ENCODE results near the gene TBX5. TPM values are rescaled to one million over a fixed set of nuclear protein-coding genes. Genes with fewer than 3 reads are reported as not detected.

TBX5 gene
- 10 to 100 TPM; 16.8 to 18.1 TPM for total RNA-seq
- polyA plus RNA-seq (ENCODE audit: insufficient read length in 6 of 6), result 10 to 100 TPM; 50.8 to 63.0 (median 57.2) TPM
- long read RNA-seq, donor 1, partial matches to known transcripts, result 6 of 13 reads
- long read RNA-seq, donor 1, other reads (novel, unspliced or antisense), result 0 of 13 reads
- long read RNA-seq, donor 2, transcript TBX5-203 (9 exons, 2,203 nt), result minor isoform, 5 of 43 reads
- long read RNA-seq, donor 2, transcript TBX5-201 (9 exons, 3,825 nt), result major isoform, 7 of 43 reads
- long read RNA-seq, donor 2, partial matches to known transcripts, result 30 of 43 reads
- long read RNA-seq, donor 2, other reads (novel, unspliced or antisense), result 0 of 43 reads
- long read RNA-seq, donor 3, transcript TBX5-203 (9 exons, 2,203 nt), result major isoform, 10 of 11 reads
- long read RNA-seq, donor 3, partial matches to known transcripts, result 0 of 11 reads
- long read RNA-seq, donor 3, other reads (novel, unspliced or antisense), result 0 of 11 reads
- long read RNA-seq, donor 4, partial matches to known transcripts, result 1 of 3 reads
- long read RNA-seq, donor 4, other reads (novel, unspliced or antisense), result 1 of 3 reads
- long read RNA-seq, donor 5, transcript TBX5-201 (9 exons, 3,825 nt), result major isoform, 5 of 9 reads
- long read RNA-seq, donor 5, partial matches to known transcripts, result 0 of 9 reads
- long read RNA-seq, donor 5, other reads (novel, unspliced or antisense), result 0 of 9 reads
- long read RNA-seq, donor 6, partial matches to known transcripts, result 0 of 7 reads
- long read RNA-seq, donor 6, other reads (novel, unspliced or antisense), result 0 of 7 reads
- long read RNA-seq, donor 7, partial matches to known transcripts, result 0 of 4 reads
- long read RNA-seq, donor 7, other reads (novel, unspliced or antisense), result 0 of 4 reads
- long read RNA-seq, donor 8, transcript TBX5-201 (9 exons, 3,825 nt), result minor isoform, 7 of 16 reads
- long read RNA-seq, donor 8, transcript TBX5-203 (9 exons, 2,203 nt), result major isoform, 8 of 16 reads
- long read RNA-seq, donor 8, partial matches to known transcripts, result 0 of 16 reads
- long read RNA-seq, donor 8, other reads (novel, unspliced or antisense), result 0 of 16 reads
- long read RNA-seq, donor 9, result 0 reads
- long read RNA-seq, donor 10, partial matches to known transcripts, result 1 of 4 reads
- long read RNA-seq, donor 10, other reads (novel, unspliced or antisense), result 2 of 4 reads
- long read RNA-seq, donor 11, result 0 reads
- long read RNA-seq, donor 12, partial matches to known transcripts, result 10 of 17 reads
- long read RNA-seq, donor 12, other reads (novel, unspliced or antisense), result 0 of 17 reads

- H3K27ac ChIP-seq, result peak within 1 kb of the TSS; percentile 73 to 87
- H3K9me3 ChIP-seq, result no peaks in the 10 kb centered on the region
- ATAC-seq (peak; percentile 51), DNase-seq (peak in 2 of 4 donors; percentile 83 to 91)
- no peak for TF ChIP-seq CTCF (IDR thresholded peaks at IDR 0.05)
- intact Hi-C loops (cut with DNase I), result no loop called here
- peaks cover 72 to 100% of the 10 kb centered on the region in 2 donors for H3K27me3 ChIP-seq
- H3K4me1 ChIP-seq, result peaks cover 0 to 8% of the 10 kb centered on the region in 2 donors
- peak within 1 kb of the TSS; percentile 37 to 42 for H3K4me3 ChIP-seq
- no peaks in the 10 kb centered on the region for H3K36me3 ChIP-seq
These were observed at the start of gene TBX5 for GRCh38 chr12:114405519-114406271. TSS of gene TBX5 (minus strand) at chr12:114406144. CDS start at chr12:114403898, 2,246 bp downstream.

GRCh38 chr12:114451657-114452056 is 45.7 kb upstream of the TBX5 start:
- no peak for DNase-seq
- no peaks in the 10 kb centered on the region for H3K4me1 ChIP-seq
- ATAC-seq, result no peak
- intact Hi-C loops (cut with DNase I), result no loop called here
- no peak for TF ChIP-seq CTCF (IDR thresholded peaks at IDR 0.05)
- no peak overlapping the region for H3K4me3 ChIP-seq
- H3K27ac ChIP-seq, result no peak overlapping the region
- H3K36me3 ChIP-seq, result no peaks in the 10 kb centered on the region
- H3K27me3 ChIP-seq, result peaks cover 32 to 82% of the 10 kb centered on the region in 2 donors
- H3K9me3 ChIP-seq, result no peaks in the 10 kb centered on the region

GRCh38 chr12:114450515-114451300 is 44.8 kb upstream of the TBX5 start:
- TF ChIP-seq CTCF (IDR thresholded peaks at IDR 0.05), result no peak
- no peak overlapping the region for H3K4me3 ChIP-seq
- ATAC-seq, result no peak
- no peaks in the 10 kb centered on the region for H3K9me3 ChIP-seq
- DNase-seq, result no peak
- no peak overlapping the region for H3K27ac ChIP-seq
- H3K4me1 ChIP-seq, result no peaks in the 10 kb centered on the region
- intact Hi-C loops (cut with DNase I), result no loop called here
- no peaks in the 10 kb centered on the region for H3K36me3 ChIP-seq
- peaks cover 40 to 84% of the 10 kb centered on the region in 2 donors for H3K27me3 ChIP-seq

GRCh38 chr12:114450019-114450418 is 44.1 kb upstream of the TBX5 start:
- Histone ChIP-seq H3K4me3 (no peak overlapping the region), H3K9me3 (no peaks in the 10 kb centered on the region), H3K27me3 (peaks cover 40 to 91% of the 10 kb centered on the region in 2 donors), H3K27ac (no peak overlapping the region), H3K4me1 (no peaks in the 10 kb centered on the region), H3K36me3 (no peaks in the 10 kb centered on the region)
- intact Hi-C loops (cut with DNase I), result no loop called here
- no peak for DNase-seq
- no peak for ATAC-seq
- no peak for TF ChIP-seq CTCF (IDR thresholded peaks at IDR 0.05)
